HG02588 (cell line): ENCODE results near the gene RNPS1.

Experiments
- ATAC-seq: cut with Tn5 transposase; IDR thresholded peaks from one replicate; pipeline ENCODE4 v1.9.1; 2021; ENCODE audit warnings: mild to moderate bottlenecking, moderate library complexity; ENCODE audit not compliant: unreplicated experiment

The RNPS1 gene, protein sequence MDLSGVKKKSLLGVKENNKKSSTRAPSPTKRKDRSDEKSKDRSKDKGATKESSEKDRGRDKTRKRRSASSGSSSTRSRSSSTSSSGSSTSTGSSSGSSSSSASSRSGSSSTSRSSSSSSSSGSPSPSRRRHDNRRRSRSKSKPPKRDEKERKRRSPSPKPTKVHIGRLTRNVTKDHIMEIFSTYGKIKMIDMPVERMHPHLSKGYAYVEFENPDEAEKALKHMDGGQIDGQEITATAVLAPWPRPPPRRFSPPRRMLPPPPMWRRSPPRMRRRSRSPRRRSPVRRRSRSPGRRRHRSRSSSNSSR

DNA sequence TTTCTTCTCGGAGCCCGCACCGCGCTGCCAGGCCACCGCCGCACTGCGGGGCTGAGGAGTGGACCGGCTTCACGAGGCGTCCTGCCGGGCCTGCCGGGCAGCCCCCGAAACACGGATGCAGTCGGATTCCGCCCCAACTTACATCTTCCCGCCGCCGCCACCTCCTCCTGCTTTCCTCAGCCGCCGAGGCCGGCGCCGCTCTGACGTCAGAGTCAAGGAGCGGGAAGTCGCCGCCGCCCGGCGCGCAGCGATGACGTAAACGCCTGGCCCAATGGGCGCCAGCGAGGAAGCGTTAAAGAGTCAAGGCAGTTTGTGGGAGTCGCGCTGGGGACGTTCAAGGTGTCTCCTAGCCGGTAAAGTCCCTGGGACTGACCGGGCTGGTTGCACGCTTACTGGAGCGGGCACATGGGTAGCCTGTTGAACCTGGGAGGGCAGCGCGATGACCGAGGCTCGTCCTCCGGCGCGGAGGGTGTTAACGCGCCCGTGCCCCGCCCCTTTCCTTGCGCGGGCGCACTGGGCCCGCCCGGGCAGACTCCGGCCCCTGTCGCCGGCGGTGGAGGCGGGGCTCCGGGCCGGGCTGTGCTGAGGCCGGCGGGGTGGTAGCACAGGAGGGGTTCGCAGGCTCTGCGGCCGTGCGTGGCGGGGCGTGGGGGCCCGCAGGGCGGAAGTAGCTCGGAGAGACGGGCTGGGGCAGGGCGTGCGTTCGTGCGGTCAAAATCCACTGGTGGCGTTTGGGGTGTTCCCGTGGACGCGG is at the start of gene RNPS1:
Gene RNPS1 (minus strand): TSS at position 214 of the 754 bp plus-strand sequence. CDS start 3,483 bp downstream, outside the sequence.
- peak; percentile 72 for ATAC-seq

DNA sequence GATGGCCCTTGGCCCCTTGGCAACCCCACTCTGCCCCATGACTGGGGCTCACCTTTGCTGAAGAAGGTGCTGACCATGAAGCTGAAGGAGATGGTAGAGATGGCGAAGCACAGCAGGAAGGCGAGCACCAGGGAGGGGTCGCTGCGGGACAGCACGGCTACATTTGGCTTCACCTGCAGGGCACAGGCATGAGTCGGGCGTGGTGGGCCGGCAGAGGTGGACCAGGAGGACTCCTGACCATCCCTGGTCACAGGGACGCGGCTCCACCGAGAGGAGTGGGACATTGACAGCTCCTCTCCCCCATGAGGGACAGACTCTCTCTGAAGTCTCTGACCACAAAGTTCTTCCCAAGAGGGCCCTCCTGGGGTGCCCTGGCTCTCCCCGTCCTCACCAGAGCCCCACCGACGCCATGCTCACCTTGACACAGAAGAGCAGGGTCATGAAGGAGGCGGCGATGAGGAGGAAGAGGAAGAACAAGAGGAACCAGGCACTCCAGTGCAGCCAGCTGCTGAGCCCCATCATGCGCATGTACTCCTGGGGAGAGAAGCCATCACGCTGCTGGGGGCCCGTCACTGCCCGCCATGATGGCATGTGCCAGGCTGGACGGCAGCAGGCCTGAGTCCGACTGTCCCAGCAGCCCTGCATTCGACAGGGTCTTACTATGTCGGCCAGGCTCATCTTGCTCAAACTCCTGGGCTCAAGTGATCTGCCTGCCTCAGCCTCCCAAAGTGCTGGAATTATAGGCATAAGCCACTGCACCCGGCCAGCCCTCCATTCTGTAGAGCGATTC is 49.5 kb upstream of the RNPS1 start:
- ATAC-seq, result no peak

DNA sequence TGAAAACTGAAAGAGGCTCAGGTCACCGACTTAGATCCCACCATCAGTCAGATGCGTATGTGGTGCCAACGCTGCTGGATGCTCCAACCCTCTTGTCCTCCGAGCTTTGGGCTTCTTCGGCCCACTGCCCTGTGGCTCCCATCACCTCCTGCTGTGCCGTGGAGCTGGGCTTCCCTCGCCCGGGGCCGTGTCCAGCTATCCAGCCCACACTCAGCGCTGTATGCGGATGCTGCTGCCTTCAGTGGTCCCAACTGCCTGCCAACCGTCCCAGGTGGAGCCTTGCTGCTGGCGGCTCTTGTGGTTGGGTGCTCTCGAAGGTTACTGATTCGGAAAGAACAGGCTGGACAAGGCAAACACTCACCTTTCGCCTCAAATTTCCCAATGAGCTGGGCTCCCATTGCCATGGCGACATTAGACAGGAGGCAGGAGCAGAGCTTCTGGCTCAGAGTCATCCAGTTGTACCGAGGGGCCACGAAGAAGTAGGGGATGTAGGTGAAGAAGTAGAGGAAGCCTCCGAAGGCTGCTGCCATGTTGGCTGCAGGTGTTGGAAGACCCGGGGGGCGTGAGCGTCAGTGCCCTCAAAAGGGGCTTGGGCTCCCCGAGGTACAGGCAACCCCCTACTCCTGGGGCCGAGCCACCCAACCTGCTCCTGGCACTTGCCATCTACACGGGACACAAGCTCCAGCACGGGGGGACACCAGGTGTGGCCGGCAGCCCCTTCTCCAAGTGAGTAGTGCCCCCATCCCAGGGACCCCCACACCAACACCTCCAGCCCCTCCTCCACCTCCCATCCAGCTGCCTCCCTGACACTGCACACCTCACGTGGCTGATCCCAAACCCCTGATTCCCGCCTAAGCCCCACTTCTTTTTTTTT is 40.4 kb upstream of the RNPS1 start:
- ATAC-seq, result no peak

DNA sequence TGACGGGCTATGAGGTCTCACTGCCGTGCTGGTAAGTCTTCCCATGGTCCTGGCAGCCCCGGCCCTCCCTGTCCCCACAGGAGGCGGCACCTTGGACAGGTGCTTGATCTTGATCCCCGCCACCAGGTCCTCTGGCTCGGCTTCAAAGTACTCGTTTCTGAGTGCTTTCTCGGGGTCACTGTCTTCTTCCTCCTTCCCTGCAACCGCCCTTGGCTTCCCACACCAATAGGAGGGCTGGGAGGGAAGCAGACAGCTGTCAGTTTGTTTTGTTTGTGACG is 31.9 kb upstream of the RNPS1 start:
- no peak for ATAC-seq

DNA sequence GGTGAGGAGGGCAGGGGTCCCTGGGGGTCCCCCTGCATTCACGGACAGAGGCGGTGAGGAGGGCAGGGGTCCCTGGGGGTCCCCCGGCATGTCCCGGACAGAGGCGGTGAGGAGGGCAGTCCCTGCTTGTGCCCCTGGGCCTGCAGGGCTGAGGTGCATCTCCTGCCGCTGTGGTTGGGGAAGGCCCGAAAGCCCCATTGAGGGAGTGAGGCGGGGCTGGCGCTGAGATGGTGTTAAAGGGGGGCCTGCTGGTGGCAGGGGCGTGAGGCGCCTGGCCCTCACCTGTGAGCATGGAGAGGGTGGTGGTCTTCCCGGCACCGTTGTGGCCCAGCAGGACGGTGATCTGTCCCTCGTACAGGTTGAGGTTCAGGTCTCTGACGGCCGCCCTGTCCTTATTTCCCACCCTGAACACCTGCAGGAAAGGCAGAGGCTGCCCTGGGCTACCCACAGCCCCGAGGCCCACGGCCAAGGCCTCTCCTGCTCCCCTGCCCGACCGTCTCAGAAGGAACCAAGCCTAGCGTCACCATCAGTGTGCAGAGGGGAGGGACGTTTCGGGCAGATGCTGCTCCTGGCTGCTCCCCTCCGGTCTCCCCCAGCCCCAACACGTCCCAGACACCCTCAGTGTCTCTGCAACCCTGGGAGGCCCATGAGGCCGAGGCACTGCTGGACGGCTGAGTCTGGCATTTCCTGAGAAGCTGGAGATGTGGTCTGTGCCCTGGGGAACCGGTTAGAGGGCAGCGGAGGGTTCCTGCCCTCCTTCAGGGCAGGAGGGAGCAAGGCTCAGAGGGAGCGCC is 31.4 kb upstream of the RNPS1 start:
- ATAC-seq, result no peak

DNA sequence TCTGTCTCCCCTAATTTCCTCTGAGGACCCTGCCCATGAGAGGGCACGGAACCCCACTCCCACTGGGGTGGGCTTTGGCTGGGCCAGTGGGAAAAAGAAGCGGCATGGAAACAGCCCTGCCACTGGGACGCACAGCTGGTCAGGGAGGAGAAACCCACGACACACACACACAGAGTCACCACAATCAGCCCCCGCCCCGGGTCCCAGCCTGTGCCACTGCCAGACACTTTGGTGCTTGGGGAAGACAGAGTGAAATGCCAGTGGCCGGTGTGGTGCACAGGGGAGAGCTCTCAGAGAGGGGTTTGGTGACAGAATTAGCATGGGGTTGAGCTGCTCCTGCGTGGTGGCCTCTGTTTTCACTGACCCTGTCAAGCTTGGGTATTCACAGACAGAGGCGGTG is 30.7 kb upstream of the RNPS1 start:
- ATAC-seq, result no peak

DNA sequence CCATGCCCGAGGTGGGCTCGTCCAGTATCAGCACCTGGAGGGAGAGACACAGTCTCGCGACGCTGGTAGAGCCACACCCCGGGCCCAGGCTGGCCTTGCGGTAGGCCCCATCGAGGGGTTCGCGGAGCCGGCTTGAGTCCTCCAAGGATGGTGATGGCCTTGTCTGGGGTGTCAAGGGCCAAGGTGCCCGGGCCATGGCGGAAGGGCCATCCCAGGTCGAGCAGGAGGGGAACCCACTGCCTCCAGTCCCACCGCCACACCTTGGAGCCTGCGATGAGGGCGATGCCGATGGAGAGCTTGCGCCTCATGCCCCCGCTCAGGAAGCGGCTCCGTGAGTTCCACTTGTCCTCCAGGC is 29.6 kb upstream of the RNPS1 start:
- ATAC-seq, result no peak

DNA sequence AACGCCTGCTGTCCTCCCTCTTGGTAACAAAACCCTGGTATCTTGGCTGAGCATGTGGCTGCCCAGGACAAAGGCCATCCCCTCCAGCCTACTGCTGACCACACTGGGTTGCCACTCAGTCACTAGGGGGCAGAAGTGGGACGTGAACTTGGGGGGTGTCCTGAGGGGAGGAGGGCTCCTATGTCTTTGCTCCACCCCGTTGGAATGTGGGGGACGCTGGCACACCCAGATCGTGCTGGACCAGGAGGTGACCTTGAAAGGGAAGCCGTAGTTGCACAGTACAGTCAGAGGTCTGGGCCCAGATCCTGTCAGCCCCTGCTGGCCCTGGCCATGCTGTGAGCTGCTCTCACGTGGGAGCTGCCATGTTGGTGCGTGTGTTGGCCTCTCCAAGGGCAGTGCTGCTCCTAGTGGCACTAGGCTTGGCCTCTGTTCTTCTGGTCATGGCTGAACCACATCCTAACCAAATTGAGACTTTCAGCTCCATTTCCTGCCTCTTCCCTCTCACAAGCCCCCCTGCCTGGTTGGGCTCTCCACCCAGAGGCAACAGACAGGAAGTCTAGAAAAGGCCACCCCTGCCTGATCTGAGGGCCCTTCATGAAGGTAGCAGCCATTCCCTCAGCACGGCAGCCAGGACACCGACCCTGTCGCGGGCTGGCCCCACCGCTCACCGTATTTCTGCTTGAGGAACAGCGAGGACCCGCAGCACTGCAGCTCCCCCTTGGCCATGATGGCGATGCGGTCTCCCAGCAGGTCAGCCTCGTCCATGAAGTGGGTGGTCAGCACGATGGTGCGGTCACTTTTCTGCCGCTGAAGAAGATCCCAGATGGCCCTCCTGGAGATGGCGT is 29.0 kb upstream of the RNPS1 start:
- no peak for ATAC-seq

DNA sequence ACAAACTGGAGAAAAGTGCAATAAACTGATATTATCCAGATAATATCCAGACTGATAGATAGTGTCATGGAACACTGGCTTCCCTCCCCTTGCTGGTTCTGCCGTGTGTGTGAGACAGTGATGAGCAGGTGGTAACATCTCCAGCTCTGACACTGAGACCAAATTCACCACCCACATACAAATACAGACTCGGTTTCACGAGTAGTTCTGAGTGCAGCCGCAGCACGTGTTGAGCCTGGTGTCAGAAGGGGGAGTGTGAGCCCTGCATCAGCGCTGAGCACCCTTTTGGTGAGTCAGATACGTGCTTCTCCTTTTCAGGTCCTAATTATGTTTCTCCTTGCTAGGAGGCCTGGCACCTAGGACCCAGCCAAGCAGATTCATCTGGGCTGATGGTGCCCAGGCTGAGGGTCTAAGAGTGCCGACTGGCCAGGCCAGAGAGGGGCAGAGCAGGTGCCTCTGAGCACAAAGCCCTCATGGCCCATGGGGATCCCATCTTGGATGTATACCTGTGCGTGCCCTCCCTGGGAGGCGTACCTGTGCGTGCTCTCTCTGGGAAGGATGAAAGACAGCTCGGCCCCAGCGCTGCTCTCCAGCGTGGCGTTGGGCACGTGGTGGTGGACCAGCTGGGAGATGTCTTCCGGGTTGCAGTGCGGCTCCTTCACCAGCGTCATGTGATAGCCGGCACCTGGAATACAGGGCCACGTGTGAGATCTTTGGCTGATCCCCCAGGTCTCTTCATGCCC is 27.3 kb upstream of the RNPS1 start:
- no peak for ATAC-seq

DNA sequence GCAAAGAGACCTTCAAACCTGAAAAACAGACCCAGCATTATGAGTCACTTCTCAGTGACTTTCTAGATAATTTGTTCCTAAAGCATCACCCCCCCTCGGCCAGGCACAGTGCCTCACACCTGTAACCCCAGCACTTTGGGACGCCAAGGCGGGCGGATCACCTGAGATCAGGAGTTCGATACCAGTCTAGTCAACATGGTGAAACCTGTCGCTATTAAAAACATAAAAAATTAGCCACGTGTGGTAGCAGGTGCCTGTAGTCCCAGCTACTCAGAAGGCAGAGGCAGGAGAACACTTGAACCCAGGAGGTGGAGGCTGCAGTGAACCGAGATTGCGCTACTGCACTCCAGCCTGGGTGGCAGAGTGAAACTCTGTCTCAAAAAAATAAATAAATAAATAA is 24.3 kb upstream of the RNPS1 start:
- ATAC-seq, result no peak

DNA sequence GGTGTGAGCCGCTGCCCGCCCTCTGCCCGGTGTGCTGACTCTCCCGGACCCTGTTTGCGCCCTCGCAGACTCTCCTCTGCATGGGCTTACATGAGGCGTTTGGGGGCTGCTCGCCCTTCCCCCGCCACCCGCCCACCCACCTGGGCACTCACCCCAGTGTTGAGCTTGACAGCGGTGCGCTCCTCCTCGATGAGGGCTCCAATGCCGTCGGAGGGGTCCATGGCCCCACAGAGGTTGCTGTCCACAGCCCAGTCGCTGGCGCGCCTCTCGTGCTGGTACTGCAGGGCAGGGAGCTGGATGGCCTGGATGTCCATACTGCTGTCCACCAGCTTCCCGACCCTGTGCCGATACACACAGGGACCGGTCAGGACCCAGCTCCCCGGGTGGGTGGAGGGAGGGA is 21.4 kb upstream of the RNPS1 start:
- ATAC-seq, result no peak

DNA sequence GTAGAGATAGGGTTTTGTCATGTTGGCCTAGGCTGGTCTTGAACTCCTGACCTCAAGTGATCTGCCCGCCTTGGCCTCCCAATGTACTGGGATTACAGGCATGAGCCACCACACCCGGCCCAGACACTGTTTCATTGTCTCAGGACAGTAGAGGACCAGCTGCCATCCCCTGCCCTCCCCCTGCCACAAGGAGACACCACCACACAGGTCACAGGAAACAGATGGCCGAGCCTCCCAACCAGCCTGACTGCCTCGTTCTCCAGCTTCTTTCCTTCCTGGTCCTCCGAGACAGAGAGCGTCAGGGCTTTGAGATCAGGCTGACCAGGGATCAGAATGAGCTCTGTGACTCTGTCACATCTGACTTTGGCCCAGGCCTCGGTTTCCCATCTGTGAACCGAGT is 20.8 kb upstream of the RNPS1 start:
- ATAC-seq, result no peak

DNA sequence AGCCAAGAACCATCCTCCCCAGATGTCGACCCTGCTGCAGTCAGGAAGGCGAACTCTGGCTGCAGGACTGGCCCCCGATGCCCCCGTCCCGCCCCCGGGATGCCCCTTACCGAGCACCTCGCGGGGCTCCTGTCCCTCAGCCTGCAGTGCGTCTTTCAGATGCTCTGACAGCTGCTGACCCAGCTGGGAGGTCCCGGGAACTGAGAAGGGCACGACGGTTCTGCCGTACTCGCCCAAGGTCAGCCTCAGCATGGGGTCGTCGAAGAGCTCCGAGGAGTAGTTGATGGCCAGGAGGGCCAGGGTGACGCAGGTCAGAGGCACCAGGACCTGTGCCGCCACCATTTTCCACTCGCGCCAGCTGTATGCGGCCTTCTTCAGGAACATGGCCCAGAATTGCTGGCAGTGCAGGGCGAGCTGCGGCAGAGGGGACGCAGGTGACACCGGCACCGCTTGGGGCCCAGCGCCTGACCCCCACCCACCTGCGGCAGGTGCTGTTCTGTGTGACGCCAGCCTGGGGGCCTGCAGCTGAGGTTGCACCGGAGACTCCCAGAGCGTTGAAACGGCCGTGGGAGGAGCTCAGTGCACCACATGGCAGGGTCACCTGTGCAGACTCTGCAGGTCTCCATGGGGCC is 20.1 kb upstream of the RNPS1 start:
- no peak for ATAC-seq

DNA sequence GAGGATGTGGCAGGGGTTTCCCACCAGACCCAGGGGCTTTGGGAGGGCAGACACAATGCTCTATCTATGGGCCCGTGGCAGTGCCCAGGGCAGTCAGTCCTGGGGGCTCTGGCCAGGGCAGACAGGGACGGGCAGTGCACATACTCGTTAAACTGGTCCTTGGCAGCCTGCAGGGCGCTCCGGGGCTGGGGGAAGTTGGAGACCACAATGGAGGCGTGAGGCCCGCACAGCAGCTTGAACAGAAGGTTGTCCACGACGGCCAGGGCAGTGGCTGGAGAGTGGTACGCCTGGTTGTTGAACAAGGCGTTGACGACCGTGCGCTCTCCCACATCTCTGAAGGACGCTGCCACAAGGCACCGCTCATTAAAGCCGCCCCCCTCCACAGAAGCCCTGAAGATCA is 18.6 kb upstream of the RNPS1 start:
- no peak for ATAC-seq

DNA sequence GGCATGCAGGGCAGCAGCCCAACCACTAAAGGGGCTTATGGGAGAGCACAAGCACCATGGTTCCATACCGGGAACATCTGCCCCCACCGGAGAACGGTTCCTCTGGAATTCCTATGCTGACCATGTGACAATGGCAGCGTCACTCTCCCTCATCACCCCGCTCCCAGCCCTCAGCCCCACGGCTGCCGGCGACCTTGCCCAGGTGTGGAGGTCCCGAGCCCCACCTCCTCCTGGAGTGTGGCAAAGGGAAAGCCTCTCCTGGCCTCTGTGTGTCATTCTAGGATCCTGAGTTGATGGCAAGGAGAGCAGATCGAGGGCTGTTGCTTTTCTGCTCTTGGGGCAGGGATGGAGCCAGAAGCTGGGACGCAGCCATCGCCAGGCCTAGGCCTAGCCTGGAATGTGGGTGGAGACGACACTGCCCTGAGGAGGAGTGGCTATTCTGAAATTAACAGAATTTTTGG is 17.8 kb upstream of the RNPS1 start:
- no peak for ATAC-seq

DNA sequence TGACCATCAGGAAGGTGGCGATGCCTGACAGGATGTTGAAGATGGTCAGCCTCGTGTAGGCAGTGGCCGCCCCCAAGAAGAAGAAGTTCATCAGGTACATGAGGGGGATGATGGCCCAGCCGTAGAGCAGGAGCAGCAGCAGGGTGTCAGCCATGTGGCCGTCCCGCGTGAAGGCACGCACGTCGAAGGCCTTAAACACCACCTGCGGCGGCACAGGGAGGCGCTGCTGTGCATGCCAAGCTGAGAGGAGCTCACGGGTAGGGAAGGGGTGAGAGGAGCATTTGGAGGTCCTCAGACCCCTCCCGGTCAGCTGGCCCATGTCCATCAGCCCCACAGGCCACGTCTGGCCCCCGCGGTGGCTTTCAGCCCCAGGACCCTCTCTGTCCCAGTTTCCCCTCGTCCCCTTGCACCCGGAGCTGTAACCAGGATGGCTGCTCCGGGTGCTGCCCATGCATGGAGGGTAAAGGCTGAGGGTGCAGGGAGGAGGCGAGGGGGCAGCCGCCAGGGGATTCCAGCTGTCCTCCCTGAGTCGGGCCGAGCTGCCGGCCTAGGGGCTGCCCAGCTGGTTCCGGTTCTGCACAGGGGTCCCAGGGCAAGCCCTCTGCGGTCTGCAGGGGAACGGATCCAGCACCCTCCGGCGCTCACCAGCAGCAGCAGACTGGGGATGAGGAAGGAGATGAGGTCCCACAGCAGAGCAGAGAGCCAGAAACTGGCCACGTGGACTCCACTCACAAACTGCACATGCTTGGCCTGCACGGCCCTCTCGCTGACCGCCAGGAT is 17.1 kb upstream of the RNPS1 start:
- no peak for ATAC-seq

DNA sequence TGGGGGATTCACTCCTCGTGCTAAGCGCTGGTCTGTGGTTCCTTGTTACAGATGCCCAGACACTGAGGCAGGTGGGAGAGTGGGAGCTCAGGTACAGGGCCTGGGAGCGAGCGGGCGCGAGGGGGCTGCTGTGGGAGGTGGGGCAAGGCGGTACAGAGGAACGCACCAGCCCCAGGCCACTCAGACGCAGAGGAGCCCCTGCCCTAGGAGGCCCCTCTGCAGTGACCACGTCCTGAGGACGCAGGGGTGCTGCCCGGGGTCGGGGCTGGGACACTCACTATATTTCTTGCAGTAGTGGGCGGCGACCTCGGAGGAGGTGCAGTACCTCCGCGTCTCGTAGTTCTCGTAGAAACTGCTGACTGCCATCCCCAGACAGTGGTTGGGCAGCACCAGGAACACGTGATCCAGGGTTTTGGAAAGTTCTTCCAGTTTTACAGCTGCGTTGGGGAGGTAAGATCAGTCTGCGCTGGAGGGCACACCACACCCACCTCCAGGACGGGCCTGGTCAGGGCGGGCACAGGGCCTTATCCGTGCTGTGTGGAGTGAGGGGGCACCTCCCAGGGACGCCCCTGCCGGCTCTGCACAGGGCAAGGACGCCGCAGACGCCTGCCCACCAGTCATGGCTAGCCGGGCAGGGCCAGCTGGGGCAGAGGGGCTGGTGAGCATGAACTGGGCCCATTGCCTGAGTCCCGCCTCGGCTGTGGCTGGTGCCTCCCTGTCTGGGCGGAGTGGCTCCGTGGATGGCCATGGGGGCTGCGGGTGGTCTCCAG is 16.3 kb upstream of the RNPS1 start:
- ATAC-seq, result no peak
